Caco-2 (cell line): Measurements from ENCODE around the gene RIBC2. TPM values are rescaled to one million over a fixed set of nuclear protein-coding genes. Genes with fewer than 3 reads are reported as not detected.
"Not testable (repeated sequence)": the region's sequence is repeated elsewhere in the genome, so short reads cannot be mapped to it uniquely, and the experiment has no call there.

ENCODE experiments used
- BruUV-seq: library from RNA; stranded (reverse); fragments of 400-500 nt; replicated peaks from 2 replicates; lab custom pipeline; 2021; lab: Mats Ljungman, UMichigan
- CTCF ChIA-PET: fragments of 300-600 bp; sonication (Branson Sonifier 250); formaldehyde crosslinking; loops from one replicate; lab custom pipeline; 2022; ENCODE audit warnings: antibody characterized with exemption; lab: Charles Lee
- POLR2A ChIA-PET: fragments of 300-600 bp; sonication (Branson Sonifier 250); formaldehyde crosslinking; loops from one replicate; lab custom pipeline; 2022; ENCODE audit warnings: antibody characterized with exemption; lab: Charles Lee
- DNase-seq, 2 experiments: peaks; one replicate each; pipeline versions ENCODE4 v3.0.0 to v3.0.0-alpha.2; 2020 to 2022
- H3K27me3 ChIP-seq: replicated peaks from 2 replicates; pipeline ENCODE4 v1.6.0; 2011; ENCODE audit warnings: low read length; ENCODE audit not compliant: control insufficient read depth, insufficient read depth
- H3K36me3 ChIP-seq: 2 replicates; pipeline ENCODE4 v1.5.1; 2011; ENCODE audit warnings: low read length; ENCODE audit not compliant: control insufficient read depth, insufficient read depth
- H3K4me1 ChIP-seq: fragments of 250-450 bp; sonication (Bioruptor Pico); 2 replicates; pipeline ENCODE4 v1.5.1; 2020; ENCODE audit warnings: mild to moderate bottlenecking
- H3K4me3 ChIP-seq: 2 replicates; pipeline ENCODE4 v1.5.1; 2011; ENCODE audit warnings: low read depth, mild to moderate bottlenecking, control low read depth, low read length
- H3K9me3 ChIP-seq: fragments of 250-450 bp; sonication (Bioruptor Pico); 2 replicates; pipeline ENCODE4 v1.5.1; 2020; ENCODE audit warnings: mild to moderate bottlenecking, moderate library complexity
- H3K27ac Mint-ChIP-seq: one replicate; pipeline ENCODE4 v1.8.0; 2022; ENCODE audit warnings: mixed read lengths; ENCODE audit not compliant: unreplicated experiment
- H3K27me3 Mint-ChIP-seq: one replicate; pipeline ENCODE4 v1.8.0; 2022; ENCODE audit warnings: mixed read lengths; ENCODE audit not compliant: insufficient read depth, unreplicated experiment
- H3K36me3 Mint-ChIP-seq: one replicate; pipeline ENCODE4 v1.8.0; 2022; ENCODE audit warnings: mild to moderate bottlenecking, mixed read lengths; ENCODE audit not compliant: insufficient read depth, unreplicated experiment
- H3K4me1 Mint-ChIP-seq: one replicate; pipeline ENCODE4 v1.8.0; 2022; ENCODE audit warnings: low read depth, mixed read lengths; ENCODE audit not compliant: unreplicated experiment
- H3K4me3 Mint-ChIP-seq: one replicate; pipeline ENCODE4 v1.8.0; 2022; ENCODE audit warnings: mild to moderate bottlenecking, moderate library complexity, mixed read lengths; ENCODE audit not compliant: unreplicated experiment
- H3K9me3 Mint-ChIP-seq: one replicate; pipeline ENCODE4 v1.8.0; 2022; ENCODE audit warnings: mixed read lengths; ENCODE audit not compliant: unreplicated experiment
- CTCF ChIP-seq, 2 experiments: fragments of 200-600 bp in 1 of 2; IDR thresholded peaks; 1 replicate in 1 of 2; 2 replicates in 1 of 2; pipeline versions ENCODE4 v1.5.1 to v1.8.0; 2011 to 2022; ENCODE audit warnings: antibody characterized with exemption in 1 of 2, control low read depth in 1 of 2, inconsistent platforms in 1 of 2, low read depth in 1 of 2, low read length in 1 of 2, mild to moderate bottlenecking in 1 of 2, moderate library complexity in 1 of 2; ENCODE audit not compliant: insufficient read depth in 1 of 2, severe bottlenecking in 1 of 2, unreplicated experiment in 1 of 2
- intact Hi-C: fragments of 100-400 bp; cut with micrococcal nuclease; formaldehyde crosslinking; loops from one replicate; pipeline ENCODE4 v1.10.0; 2022; ENCODE audit not compliant: unreplicated experiment
- total RNA-seq: library from RNA; stranded (reverse); gene quantifications from 2 replicates; pipeline ENCODE4 v1.2.3, GENCODE V29; 2022

The RIBC2 gene
- total RNA-seq, 1 experiment from 2014 or later, result 14.1 TPM

- H3K4me1 Mint-ChIP-seq, result peaks cover 7% of the 10 kb centered on the region
- BruUV-seq, result no TSS peak
- no peak for DNase-seq
- H3K9me3 ChIP-seq, result no peaks in the 10 kb centered on the region
- no peaks in the 10 kb centered on the region for H3K36me3 Mint-ChIP-seq
- H3K36me3 ChIP-seq, result no peaks in the 10 kb centered on the region
- ChIA-PET CTCF (no interaction called here), POLR2A (no interaction called here)
- no peak overlapping the region for H3K4me3 Mint-ChIP-seq
- no peaks in the 10 kb centered on the region for H3K27me3 ChIP-seq
- H3K4me3 ChIP-seq, result no peak overlapping the region
- peaks cover 16% of the 10 kb centered on the region for H3K4me1 ChIP-seq
- H3K9me3 Mint-ChIP-seq, result peaks cover 4% of the 10 kb centered on the region
- H3K27ac Mint-ChIP-seq, result no peak overlapping the region
- H3K27me3 Mint-ChIP-seq, result no peaks in the 10 kb centered on the region
- intact Hi-C loops, result no loop called here
- no peak for TF ChIP-seq CTCF (IDR thresholded peaks at IDR 0.05; ENCODE audit: insufficient read depth in 1 of 2, low read depth in 1 of 2, low read length in 1 of 2, severe bottlenecking in 1 of 2, unreplicated experiment in 1 of 2)
Observed at GRCh38 chr22:45459235-45459634, 45.7 kb downstream of the RIBC2 start.

- H3K27ac Mint-ChIP-seq, result no peak overlapping the region
- H3K4me1 Mint-ChIP-seq, result peaks cover 7% of the 10 kb centered on the region
- Histone ChIP-seq H3K27me3 (no peaks in the 10 kb centered on the region), H3K36me3 (no peaks in the 10 kb centered on the region), H3K9me3 (no peaks in the 10 kb centered on the region), H3K4me1 (peaks cover 5% of the 10 kb centered on the region), H3K4me3 (no peak overlapping the region)
- no peaks in the 10 kb centered on the region for H3K36me3 Mint-ChIP-seq
- intact Hi-C loops, result no loop called here
- ChIA-PET POLR2A (no interaction called here), CTCF (interaction anchor here (0.6 kb wide), 1 partner anchor 47 kb away, joined by 3 read pairs; the partner anchor contains the start of genes RIBC2 and SMC1B)
- H3K9me3 Mint-ChIP-seq, result peaks cover 14% of the 10 kb centered on the region
- no peak for TF ChIP-seq CTCF (IDR thresholded peaks at IDR 0.05; ENCODE audit: insufficient read depth in 1 of 2, low read depth in 1 of 2, low read length in 1 of 2, severe bottlenecking in 1 of 2, unreplicated experiment in 1 of 2)
- no peak for DNase-seq
- H3K4me3 Mint-ChIP-seq, result no peak overlapping the region
- no peaks in the 10 kb centered on the region for H3K27me3 Mint-ChIP-seq
- BruUV-seq, result no TSS peak
Observed at GRCh38 chr22:45460288-45461109, 47.0 kb downstream of the RIBC2 start.

- Mint-ChIP-seq H3K27ac (no peak overlapping the region), H3K9me3 (peaks cover 14% of the 10 kb centered on the region), H3K4me3 (no peak overlapping the region), H3K27me3 (no peaks in the 10 kb centered on the region), H3K4me1 (peaks cover 3% of the 10 kb centered on the region), H3K36me3 (no peaks in the 10 kb centered on the region)
- peak in 1 of 2 experiments; percentile 55 for DNase-seq
- H3K27me3 ChIP-seq, result no peaks in the 10 kb centered on the region
- ChIA-PET CTCF (interaction anchor here (0.5 to 1.0 kb wide), 6 partner anchors 8 to 190 kb away, joined by 3 to 4 read pairs (median 3); no protein-coding TSS in a partner anchor), POLR2A (no interaction called here)
- H3K4me1 ChIP-seq, result no peaks in the 10 kb centered on the region
- BruUV-seq, result no TSS peak
- H3K36me3 ChIP-seq, result no peaks in the 10 kb centered on the region
- no peak overlapping the region for H3K4me3 ChIP-seq
- TF ChIP-seq CTCF (IDR thresholded peaks at IDR 0.05; ENCODE audit: insufficient read depth in 1 of 2, low read depth in 1 of 2, low read length in 1 of 2, severe bottlenecking in 1 of 2, unreplicated experiment in 1 of 2), result peak in 1 of 2 experiments; percentile 36
- no peaks in the 10 kb centered on the region for H3K9me3 ChIP-seq
- intact Hi-C loops, result loop anchor here (1.0 kb wide), 1 partner anchor 21 kb away; no protein-coding TSS in a partner anchor
Observed at GRCh38 chr22:45462034-45462655, 48.7 kb downstream of the RIBC2 start.

GRCh38 chr22:45463691-45464090 is 50.2 kb downstream of the RIBC2 start:
- H3K4me3 Mint-ChIP-seq, H3K4me1 ChIP-seq, BruUV-seq, H3K27me3 ChIP-seq, H3K27me3 Mint-ChIP-seq, H3K9me3 ChIP-seq, H3K36me3 Mint-ChIP-seq, H3K27ac Mint-ChIP-seq, H3K4me1 Mint-ChIP-seq, POLR2A ChIA-PET, intact Hi-C loops, CTCF ChIA-PET, H3K4me3 ChIP-seq, H3K36me3 ChIP-seq: not testable (repeated sequence)
- DNase-seq, result peak in 1 of 2 experiments; percentile 3
- H3K9me3 Mint-ChIP-seq, result peaks cover 19% of the 10 kb centered on the region
